ENCODE data around the gene ADIPOR2.
"Not testable (repeated sequence)": the region's sequence is repeated elsewhere in the genome, so short reads cannot be mapped to it uniquely, and the experiment has no call there.

Gene ADIPOR2

DNA sequence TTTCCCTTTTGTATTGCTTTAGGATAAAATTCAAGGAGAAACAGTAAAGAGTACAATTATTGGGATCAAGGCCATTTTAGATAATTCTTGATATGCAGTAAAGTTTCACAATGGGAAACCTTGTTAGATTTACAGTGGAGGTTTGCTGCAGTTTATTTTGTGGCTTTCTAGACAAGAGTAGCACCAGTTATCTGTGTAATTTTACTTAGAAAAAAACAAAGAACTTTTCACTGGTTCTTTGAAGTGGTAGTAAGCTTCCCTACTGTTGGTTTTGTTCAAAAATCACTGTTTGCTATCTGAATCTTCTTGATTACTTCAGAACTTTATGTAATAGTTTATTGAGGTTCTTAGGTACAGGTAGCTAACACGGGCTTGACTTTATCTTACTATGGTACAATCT, 42.0 kb downstream of the ADIPOR2 start:
- H3K9me3 ChIP-seq (ENCODE audit: low read length) = no peaks in the 10 kb centered on the region; the same call in 1 of the 2 replicates
- no peaks in the 10 kb centered on the region for H3K27me3 ChIP-seq (ENCODE audit: insufficient read depth, low read length)
- H3F3A ChIP-seq (ENCODE audit: insufficient read depth, low read length) = no peaks in the 10 kb centered on the region
- TF ChIP-seq CTCF (IDR thresholded peaks at IDR 0.05; ENCODE audit: low read length) (no peak), EZH2 (IDR thresholded peaks at IDR 0.05; ENCODE audit: borderline replicate concordance, low read length) (no peak)
- H3K9ac ChIP-seq (ENCODE audit: low read length) = no peak overlapping the region
- H3K4me2 ChIP-seq (ENCODE audit: low read length) = no peak overlapping the region
- peaks cover 19% of the 10 kb centered on the region for H3K36me3 ChIP-seq (ENCODE audit: insufficient read depth, low read length)
- H3K27ac ChIP-seq (ENCODE audit: low read depth, low read length, poor library complexity, severe bottlenecking) = no peak overlapping the region
- H3K4me1 ChIP-seq (ENCODE audit: insufficient read depth, low read length, severe bottlenecking) = peaks cover 13% of the 10 kb centered on the region
- H3K4me3 ChIP-seq (ENCODE audit: low read depth, low read length, poor library complexity, severe bottlenecking) = no peak overlapping the region
- no peaks in the 10 kb centered on the region for H3K9me2 ChIP-seq (ENCODE audit: low read depth, low read length)
- no peaks in the 10 kb centered on the region for H4K20me1 ChIP-seq (ENCODE audit: insufficient read depth, low read length)
- H2AFZ ChIP-seq (ENCODE audit: low read length) = no peak overlapping the region
- peaks cover 49% of the 10 kb centered on the region for H3K79me2 ChIP-seq (ENCODE audit: insufficient read depth, low read length)

GRCh38 chr12:1733712-1734111, 42.8 kb downstream of the ADIPOR2 start:
- not testable (repeated sequence) for H3K9ac ChIP-seq (ENCODE audit: low read length); H3F3A ChIP-seq (ENCODE audit: insufficient read depth, low read length); H3K27me3 ChIP-seq (ENCODE audit: insufficient read depth, low read length); H3K4me2 ChIP-seq (ENCODE audit: low read length); H2AFZ ChIP-seq (ENCODE audit: low read length); H4K20me1 ChIP-seq (ENCODE audit: insufficient read depth, low read length); H3K9me2 ChIP-seq (ENCODE audit: low read depth, low read length); H3K27ac ChIP-seq (ENCODE audit: low read depth, low read length, poor library complexity, severe bottlenecking); H3K9me3 ChIP-seq (ENCODE audit: low read length); H3K4me3 ChIP-seq (ENCODE audit: low read depth, low read length, poor library complexity, severe bottlenecking)
- Histone ChIP-seq H3K36me3 (ENCODE audit: insufficient read depth, low read length) (peaks cover 19% of the 10 kb centered on the region), H3K79me2 (ENCODE audit: insufficient read depth, low read length) (peaks cover 54% of the 10 kb centered on the region), H3K4me1 (ENCODE audit: insufficient read depth, low read length, severe bottlenecking) (peaks cover 20% of the 10 kb centered on the region)

DNA sequence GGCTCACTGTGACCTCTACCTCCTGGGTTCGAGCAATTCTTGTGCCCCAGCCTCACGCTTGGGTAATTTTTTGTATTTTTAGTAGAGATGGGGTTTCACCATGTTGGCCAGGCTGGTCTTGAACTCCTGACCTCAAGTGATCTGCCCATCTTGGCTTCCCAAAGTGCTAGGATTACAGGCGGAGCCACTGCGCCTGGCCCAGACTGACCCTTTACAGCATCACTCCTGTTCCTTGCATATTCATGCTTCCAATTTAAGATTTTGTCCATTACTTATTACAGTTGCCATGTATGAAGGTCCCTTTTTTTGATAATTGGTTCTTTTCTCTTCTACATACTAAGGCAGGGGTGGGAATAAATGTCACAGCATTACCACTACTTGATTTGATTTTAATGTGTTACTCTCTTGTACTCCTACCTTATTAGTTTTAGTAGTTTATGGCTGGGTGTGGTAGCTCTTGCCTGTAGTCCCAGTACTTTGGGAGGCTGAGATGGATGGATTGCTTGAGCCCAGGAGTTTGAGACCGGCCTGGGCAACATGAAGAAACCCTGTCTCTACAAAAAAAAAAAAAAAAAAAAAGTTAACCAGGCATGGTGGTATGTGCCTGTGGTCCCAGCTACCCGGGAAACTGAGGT, 46.9 kb downstream of the ADIPOR2 start:
- H3K27ac ChIP-seq (ENCODE audit: low read depth, low read length, poor library complexity, severe bottlenecking) = no peak overlapping the region
- H3F3A ChIP-seq (ENCODE audit: insufficient read depth, low read length) = no peaks in the 10 kb centered on the region
- H4K20me1 ChIP-seq (ENCODE audit: insufficient read depth, low read length) = no peaks in the 10 kb centered on the region
- no peak overlapping the region for H3K4me3 ChIP-seq (ENCODE audit: low read depth, low read length, poor library complexity, severe bottlenecking)
- H3K4me2 ChIP-seq (ENCODE audit: low read length) = no peak overlapping the region
- no peak overlapping the region for H3K9ac ChIP-seq (ENCODE audit: low read length)
- no peak for TF ChIP-seq CTCF (IDR thresholded peaks at IDR 0.05; ENCODE audit: low read length)
- no peak for TF ChIP-seq EZH2 (IDR thresholded peaks at IDR 0.05; ENCODE audit: borderline replicate concordance, low read length)
- no peaks in the 10 kb centered on the region; the same call in 1 of the 2 replicates for H3K9me3 ChIP-seq (ENCODE audit: low read length)
- H3K36me3 ChIP-seq (ENCODE audit: insufficient read depth, low read length) = no peaks in the 10 kb centered on the region
- H3K27me3 ChIP-seq (ENCODE audit: insufficient read depth, low read length) = no peaks in the 10 kb centered on the region
- no peaks in the 10 kb centered on the region for H3K9me2 ChIP-seq (ENCODE audit: low read depth, low read length)
- peaks cover 63% of the 10 kb centered on the region for H3K79me2 ChIP-seq (ENCODE audit: insufficient read depth, low read length)
- peaks cover 56% of the 10 kb centered on the region for H3K4me1 ChIP-seq (ENCODE audit: insufficient read depth, low read length, severe bottlenecking)
- H2AFZ ChIP-seq (ENCODE audit: low read length) = no peak overlapping the region

GRCh38 chr12:1738446-1738845, 47.6 kb downstream of the ADIPOR2 start:
- Histone ChIP-seq H4K20me1 (ENCODE audit: insufficient read depth, low read length) (no peaks in the 10 kb centered on the region), H2AFZ (ENCODE audit: low read length) (no peak overlapping the region)
- no peak for TF ChIP-seq CTCF (IDR thresholded peaks at IDR 0.05; ENCODE audit: low read length)
- TF ChIP-seq EZH2 (IDR thresholded peaks at IDR 0.05; ENCODE audit: borderline replicate concordance, low read length) = no peak

More at GRCh38 chr12:1738446-1738845, 47.6 kb downstream of the ADIPOR2 start:
- Histone ChIP-seq H3K4me1 (ENCODE audit: insufficient read depth, low read length, severe bottlenecking) (peaks cover 57% of the 10 kb centered on the region), H3K27me3 (ENCODE audit: insufficient read depth, low read length) (no peaks in the 10 kb centered on the region), H3K9me2 (ENCODE audit: low read depth, low read length) (no peaks in the 10 kb centered on the region), H3K27ac (ENCODE audit: low read depth, low read length, poor library complexity, severe bottlenecking) (no peak overlapping the region), H3K36me3 (ENCODE audit: insufficient read depth, low read length) (no peaks in the 10 kb centered on the region; the same call in 1 of the 2 replicates), H3K4me3 (ENCODE audit: low read depth, low read length, poor library complexity, severe bottlenecking) (no peak overlapping the region), H3F3A (ENCODE audit: insufficient read depth, low read length) (no peaks in the 10 kb centered on the region), H3K9ac (ENCODE audit: low read length) (no peak overlapping the region), H3K9me3 (ENCODE audit: low read length) (no peaks in the 10 kb centered on the region), H3K4me2 (ENCODE audit: low read length) (no peak overlapping the region), H3K79me2 (ENCODE audit: insufficient read depth, low read length) (peaks cover 63% of the 10 kb centered on the region)

Data from OCI-LY1 (cell line).